ENCODE measurements around the gene FRMD4A. TPM values are rescaled to one million over a fixed set of nuclear protein-coding genes. Genes with fewer than 3 reads are reported as not detected.
A peak's percentile ranks its signal among the peaks of the same experiment; 100 is the strongest.
"Not testable (repeated sequence)": the region's sequence is repeated elsewhere in the genome, so short reads cannot be mapped to it uniquely, and the experiment has no call there.

Gene FRMD4A
- total and polyA plus RNA-seq, 2 experiments from 2014 or later = 3.7 to 12.6 TPM

GRCh38 chr10:14146025-14146424 lies 184.7 kb downstream of the FRMD4A start:
- peak in 1 of 2 donors; percentile 56 for DNase-seq (ENCODE audit: low read depth in 1 of 2, low spot score in 1 of 2)
- no peak for TF ChIP-seq CTCF (IDR thresholded peaks at IDR 0.05; ENCODE audit: low read depth, low read length)
- Histone ChIP-seq H3K36me3 (no peaks in the 10 kb centered on the region), H3K4me3 (no peak overlapping the region), H3K27me3 (peaks cover 6% of the 10 kb centered on the region), H3K27ac (no peak overlapping the region), H3K4me1 (ENCODE audit: low read depth) (no peaks in the 10 kb centered on the region), H3K9me3 (ENCODE audit: low read depth) (no peaks in the 10 kb centered on the region)

- no peaks in the 10 kb centered on the region for H3K4me1 ChIP-seq (ENCODE audit: low read depth)
- no peaks in the 10 kb centered on the region for H3K9me3 ChIP-seq (ENCODE audit: low read depth)
- peaks cover 6% of the 10 kb centered on the region for H3K27me3 ChIP-seq
- H3K4me3 ChIP-seq = no peak overlapping the region
- no peak for DNase-seq (ENCODE audit: low read depth in 1 of 2, low spot score in 1 of 2)
- no peaks in the 10 kb centered on the region for H3K36me3 ChIP-seq
- H3K27ac ChIP-seq = no peak overlapping the region
- no peak for TF ChIP-seq CTCF (IDR thresholded peaks at IDR 0.05; ENCODE audit: low read depth, low read length)
These were observed 186.3 kb downstream of the FRMD4A start for GRCh38 chr10:14144451-14144850.

GRCh38 chr10:14142606-14143250 lies 188.0 kb downstream of the FRMD4A start:
- Histone ChIP-seq H3K27ac (no peak overlapping the region), H3K36me3 (no peaks in the 10 kb centered on the region), H3K4me1 (ENCODE audit: low read depth) (no peaks in the 10 kb centered on the region), H3K9me3 (ENCODE audit: low read depth) (no peaks in the 10 kb centered on the region), H3K4me3 (no peak overlapping the region), H3K27me3 (peaks cover 6% of the 10 kb centered on the region)
- no peak for TF ChIP-seq CTCF (IDR thresholded peaks at IDR 0.05; ENCODE audit: low read depth, low read length)
- no peak for DNase-seq (ENCODE audit: low read depth in 1 of 2, low spot score in 1 of 2)

GRCh38 chr10:14141283-14141682 lies 189.4 kb downstream of the FRMD4A start:
- Histone ChIP-seq H3K4me3 (no peak overlapping the region), H3K36me3 (no peaks in the 10 kb centered on the region), H3K27ac (no peak overlapping the region), H3K4me1 (ENCODE audit: low read depth) (no peaks in the 10 kb centered on the region), H3K9me3 (ENCODE audit: low read depth) (no peaks in the 10 kb centered on the region), H3K27me3 (peaks cover 6% of the 10 kb centered on the region)
- TF ChIP-seq CTCF (IDR thresholded peaks at IDR 0.05; ENCODE audit: low read depth, low read length) = no peak
- DNase-seq (ENCODE audit: low read depth in 1 of 2, low spot score in 1 of 2) = no peak

- no peak for TF ChIP-seq CTCF (IDR thresholded peaks at IDR 0.05; ENCODE audit: low read depth, low read length)
- no peaks in the 10 kb centered on the region for H3K4me1 ChIP-seq (ENCODE audit: low read depth)
- H3K4me3 ChIP-seq = no peak overlapping the region
- no peaks in the 10 kb centered on the region for H3K27me3 ChIP-seq
- DNase-seq (ENCODE audit: low read depth in 1 of 2, low spot score in 1 of 2) = no peak
- H3K36me3 ChIP-seq = no peaks in the 10 kb centered on the region
- H3K27ac ChIP-seq = no peak overlapping the region
- no peaks in the 10 kb centered on the region for H3K9me3 ChIP-seq (ENCODE audit: low read depth)
These were observed 193.3 kb downstream of the FRMD4A start for GRCh38 chr10:14137391-14137790.

GRCh38 chr10:14135196-14135595 lies 195.5 kb downstream of the FRMD4A start:
- not testable (repeated sequence) for H3K27ac ChIP-seq; H3K9me3 ChIP-seq (ENCODE audit: low read depth)

More at GRCh38 chr10:14135196-14135595, 195.5 kb downstream of the FRMD4A start:
- not testable (repeated sequence) for DNase-seq (ENCODE audit: low read depth in 1 of 2, low spot score in 1 of 2); H3K4me1 ChIP-seq (ENCODE audit: low read depth); H3K36me3 ChIP-seq; H3K4me3 ChIP-seq; H3K27me3 ChIP-seq
